PC-3 (cell line): ENCODE results near the gene DHRS3.

Experiments
- EZH2phosphoT487 ChIP-seq: fragments of 300-600 bp; sonication (generic); IDR thresholded peaks from 2 replicates; pipeline ENCODE4 v1.6.1; 2018; ENCODE audit warnings: mild to moderate bottlenecking, antibody characterized with exemption, low read length, borderline replicate concordance
- TF ChIP-seq, protein P1 (sequence below): fragments of 300-600 bp; sonication (generic); conservative IDR thresholded peaks from 2 replicates; pipeline ENCODE4 v1.5.1; 2017; ENCODE audit warnings: antibody characterized with exemption, low read depth, mild to moderate bottlenecking, low read length

DNA sequence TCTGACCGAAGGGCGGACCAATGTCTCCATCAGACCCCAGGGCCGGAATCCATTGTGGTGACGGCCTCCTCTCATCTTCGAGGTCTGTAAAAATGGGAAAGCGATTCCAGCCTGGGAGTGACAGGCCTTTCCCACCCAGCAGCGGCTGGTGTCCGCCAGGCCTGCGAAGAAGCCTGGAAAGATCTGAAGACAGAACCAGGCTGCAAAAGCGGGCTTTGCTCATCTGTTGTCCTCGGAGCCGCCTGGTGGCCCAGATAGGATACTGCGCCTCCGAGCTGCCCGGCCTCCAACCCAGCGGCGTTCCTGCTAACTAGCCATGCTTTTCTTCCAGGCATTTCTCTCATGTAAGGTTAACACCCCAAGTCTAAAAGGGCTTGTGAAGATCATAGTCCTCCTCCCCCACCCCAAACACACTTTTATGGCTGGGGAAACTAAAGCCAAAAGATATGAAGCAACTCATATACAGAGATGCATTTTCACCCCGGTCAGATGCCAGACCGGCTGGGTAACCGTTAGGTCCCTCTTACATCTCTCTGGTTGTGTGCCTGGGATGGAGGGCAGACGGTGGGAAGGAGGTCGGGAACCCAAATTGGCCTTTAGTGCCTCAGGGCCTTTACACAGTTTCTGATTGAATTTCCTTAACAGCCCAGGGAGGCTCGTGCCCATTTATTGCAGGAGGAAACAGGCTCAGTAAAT is 1.9 kb upstream of the DHRS3 start:
- TF ChIP-seq, protein P1, sequence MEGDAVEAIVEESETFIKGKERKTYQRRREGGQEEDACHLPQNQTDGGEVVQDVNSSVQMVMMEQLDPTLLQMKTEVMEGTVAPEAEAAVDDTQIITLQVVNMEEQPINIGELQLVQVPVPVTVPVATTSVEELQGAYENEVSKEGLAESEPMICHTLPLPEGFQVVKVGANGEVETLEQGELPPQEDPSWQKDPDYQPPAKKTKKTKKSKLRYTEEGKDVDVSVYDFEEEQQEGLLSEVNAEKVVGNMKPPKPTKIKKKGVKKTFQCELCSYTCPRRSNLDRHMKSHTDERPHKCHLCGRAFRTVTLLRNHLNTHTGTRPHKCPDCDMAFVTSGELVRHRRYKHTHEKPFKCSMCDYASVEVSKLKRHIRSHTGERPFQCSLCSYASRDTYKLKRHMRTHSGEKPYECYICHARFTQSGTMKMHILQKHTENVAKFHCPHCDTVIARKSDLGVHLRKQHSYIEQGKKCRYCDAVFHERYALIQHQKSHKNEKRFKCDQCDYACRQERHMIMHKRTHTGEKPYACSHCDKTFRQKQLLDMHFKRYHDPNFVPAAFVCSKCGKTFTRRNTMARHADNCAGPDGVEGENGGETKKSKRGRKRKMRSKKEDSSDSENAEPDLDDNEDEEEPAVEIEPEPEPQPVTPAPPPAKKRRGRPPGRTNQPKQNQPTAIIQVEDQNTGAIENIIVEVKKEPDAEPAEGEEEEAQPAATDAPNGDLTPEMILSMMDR = peak; percentile 92
- TF ChIP-seq EZH2phosphoT487 = no peak
